Activated CD8-positive, alpha-beta memory T cell treated with anti-CD3 and anti-CD28 coated beads, Interleukin-2, amount 50 U/mL, for 24 hours (primary cell): ENCODE results near the gene UBE4B.

Experiments used
- DNase-seq: peaks from one replicate; pipeline ENCODE4 v3.0.0-alpha.2; 2020; ENCODE audit errors: extremely low read depth

Gene UBE4B

DNA sequence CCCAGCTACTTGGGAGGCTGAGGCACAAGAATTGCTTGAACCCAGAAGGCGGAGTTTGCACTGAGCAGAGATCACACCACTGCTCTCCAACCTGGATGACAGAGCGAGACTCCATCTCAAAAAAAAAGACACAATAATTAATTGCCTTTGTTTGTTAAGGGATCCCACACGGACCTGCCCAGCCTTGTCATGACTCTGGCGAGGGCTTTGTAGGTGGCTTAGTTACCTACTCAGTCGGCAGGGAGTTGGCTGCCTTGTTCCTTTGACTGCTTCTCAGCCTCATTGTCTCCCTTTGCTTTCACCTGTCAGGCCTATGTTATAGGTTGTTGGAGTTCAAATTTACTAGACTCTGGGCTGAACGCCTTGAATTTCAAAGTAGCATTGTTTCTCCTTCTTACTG lies 82.0 kb downstream of the UBE4B start:
- no peak for DNase-seq

DNA sequence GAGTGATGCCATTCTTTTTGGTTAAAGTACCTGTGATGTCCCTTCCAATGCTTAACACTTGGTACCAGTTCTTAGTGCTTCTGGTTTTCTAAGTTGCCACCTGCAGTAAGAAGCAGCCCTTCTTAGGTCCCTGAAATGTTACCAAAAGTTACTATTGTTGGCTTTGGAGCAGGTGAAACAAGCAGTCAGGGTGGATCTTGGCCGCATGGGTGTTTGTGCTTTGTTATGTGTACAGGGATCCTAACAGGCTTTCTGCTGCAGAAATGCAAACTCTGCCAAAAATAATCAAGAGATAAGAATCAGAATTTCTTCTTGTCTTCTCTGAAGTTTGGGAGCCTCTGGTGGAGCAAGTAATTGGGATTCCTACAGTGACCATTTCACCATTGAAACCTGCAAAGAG lies 84.4 kb downstream of the UBE4B start:
- no peak for DNase-seq

DNA sequence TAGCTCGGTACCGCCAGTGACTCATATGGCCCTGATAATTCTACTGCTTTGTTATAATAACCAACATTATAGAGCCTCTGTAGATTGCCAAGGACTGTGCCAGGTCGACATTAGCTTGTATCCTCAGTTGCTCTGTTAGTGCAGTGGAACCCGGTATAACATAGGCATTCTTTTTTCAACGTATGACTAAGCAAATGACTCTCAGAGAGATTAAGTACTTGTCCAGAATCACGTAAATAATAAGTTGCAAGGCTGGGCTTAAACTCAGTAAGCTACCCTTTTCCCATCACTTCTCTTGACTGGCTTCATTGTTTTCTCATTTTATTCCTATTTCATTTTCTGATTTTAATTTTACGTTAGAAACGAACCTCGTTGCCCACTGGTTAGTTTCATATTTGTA lies 85.1 kb downstream of the UBE4B start:
- DNase-seq = no peak

DNA sequence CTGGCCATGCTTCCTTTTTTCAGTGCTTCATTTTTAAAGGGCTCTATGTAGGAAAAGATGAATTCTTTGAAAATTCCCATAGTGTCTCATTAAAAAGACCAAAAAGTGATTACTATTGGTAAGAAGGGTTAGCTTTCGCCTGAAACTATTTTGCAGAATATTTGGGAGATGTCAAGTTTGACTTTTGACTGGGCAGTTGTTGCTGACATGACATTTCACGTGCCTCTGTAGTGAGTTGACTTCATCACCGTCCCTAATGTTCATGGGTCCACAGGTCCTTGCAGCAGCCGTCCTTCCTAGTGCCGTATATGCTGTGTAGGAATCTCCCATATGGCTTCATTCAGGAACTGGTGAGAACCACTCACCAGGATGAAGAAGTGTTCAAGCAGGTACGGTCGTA lies 88.9 kb downstream of the UBE4B start:
- DNase-seq = no peak

DNA sequence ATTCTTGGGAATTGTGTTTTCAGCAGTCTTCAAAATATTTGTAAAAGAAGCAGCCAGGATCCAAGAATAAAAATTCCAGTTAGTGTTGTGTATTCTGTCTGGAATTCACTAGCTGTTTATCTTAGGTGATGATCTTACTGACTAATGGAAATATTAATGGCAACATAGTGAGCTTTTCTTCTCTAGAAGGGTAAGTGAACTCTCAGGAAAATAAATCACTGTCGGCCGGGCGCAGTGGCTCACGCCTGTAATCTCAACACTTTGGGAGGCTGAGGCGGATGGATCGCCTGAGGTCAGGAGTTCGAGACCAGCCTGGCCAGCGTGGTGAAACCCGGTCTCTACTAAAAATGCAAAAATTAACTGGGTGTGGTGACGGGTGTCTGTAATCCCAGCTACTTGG lies 90.2 kb downstream of the UBE4B start:
- DNase-seq = no peak

DNA sequence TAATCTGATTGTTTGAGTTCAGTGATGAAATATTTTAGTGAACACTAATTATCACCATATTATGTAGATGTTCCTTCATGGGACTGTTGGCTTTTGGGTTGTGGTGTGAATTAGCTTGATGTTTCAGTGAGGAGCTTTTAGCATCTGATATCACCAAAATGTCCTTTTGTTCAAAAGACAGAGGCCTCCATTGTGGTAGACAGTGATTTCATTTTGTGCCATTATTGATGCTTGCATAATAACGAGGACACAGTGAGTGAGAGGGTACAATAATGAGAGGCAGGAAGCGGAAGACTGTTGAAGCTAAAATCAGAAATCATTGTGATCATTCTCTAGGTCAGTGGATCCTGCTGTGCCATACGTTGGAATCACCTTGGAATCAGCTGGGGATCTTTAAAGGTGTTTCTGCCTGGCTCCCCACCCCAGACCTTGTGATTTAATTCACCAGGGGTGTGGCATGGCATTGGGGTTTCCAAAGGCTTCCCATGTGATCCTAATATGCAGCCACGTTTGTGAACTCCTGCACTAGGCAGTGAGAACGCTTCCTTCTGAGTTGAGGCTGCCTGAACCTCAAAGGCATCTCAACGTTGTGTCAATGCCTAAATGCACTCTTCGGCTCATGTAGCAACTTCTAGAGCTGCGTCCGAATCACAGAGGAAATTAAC lies 95.5 kb downstream of the UBE4B start:
- no peak for DNase-seq

DNA sequence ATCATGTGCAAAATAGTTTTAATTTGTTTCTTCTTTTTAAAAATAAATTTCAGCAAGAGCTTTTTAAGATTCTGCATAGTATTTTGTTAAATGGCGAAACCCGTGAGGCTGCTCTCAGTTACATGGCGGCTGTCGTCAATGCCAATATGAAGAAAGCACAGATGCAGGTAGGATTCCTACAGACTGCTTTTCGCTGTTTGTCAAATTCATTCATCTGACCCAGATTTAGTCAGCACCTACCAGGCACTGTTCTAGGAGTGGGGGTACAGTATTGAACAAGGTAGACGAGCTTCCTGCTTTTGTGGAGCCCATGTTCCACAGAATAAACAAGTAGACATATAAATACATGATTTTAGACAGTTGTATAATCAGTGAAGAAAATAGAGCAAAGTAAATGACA lies 99.6 kb downstream of the UBE4B start:
- no peak for DNase-seq

DNA sequence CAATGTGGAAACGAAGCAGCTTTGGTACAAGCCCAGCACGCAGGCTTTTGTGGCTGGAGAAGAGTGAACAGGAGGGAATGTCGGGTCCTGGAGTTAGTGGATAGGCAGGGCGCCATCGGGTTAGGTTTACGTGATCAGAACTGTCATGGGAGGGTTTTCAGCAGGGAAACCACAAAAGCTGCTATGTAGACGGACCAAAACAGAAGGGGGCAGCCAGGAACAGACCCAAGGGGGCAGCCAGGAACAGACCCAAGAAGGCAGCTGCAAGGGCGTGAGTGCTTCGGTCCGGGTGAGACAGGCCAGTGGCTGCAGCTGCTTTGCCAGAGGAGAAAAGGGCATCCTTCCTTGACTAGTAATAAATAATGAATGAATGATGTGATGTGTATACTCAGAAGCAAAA lies 100.1 kb downstream of the UBE4B start:
- no peak for DNase-seq

DNA sequence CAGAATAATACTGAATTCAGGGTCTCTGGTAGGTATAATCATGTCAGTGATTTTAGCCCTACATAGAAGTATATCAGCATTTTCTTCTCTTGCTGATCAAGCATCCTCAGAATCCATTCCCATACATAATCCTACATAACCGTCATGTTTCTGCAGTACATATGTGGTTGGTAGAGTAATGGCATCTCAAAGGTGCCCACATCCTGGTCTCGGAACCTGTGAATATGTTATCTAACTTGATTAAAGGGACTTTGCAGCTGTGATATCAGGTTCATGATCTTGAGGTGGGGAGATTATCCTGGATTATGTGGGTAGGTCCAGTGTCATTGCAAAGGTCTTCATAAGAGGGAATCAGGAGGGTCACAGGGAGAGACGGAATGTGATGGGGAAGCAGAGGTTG lies 108.2 kb downstream of the UBE4B start:
- no peak for DNase-seq

DNA sequence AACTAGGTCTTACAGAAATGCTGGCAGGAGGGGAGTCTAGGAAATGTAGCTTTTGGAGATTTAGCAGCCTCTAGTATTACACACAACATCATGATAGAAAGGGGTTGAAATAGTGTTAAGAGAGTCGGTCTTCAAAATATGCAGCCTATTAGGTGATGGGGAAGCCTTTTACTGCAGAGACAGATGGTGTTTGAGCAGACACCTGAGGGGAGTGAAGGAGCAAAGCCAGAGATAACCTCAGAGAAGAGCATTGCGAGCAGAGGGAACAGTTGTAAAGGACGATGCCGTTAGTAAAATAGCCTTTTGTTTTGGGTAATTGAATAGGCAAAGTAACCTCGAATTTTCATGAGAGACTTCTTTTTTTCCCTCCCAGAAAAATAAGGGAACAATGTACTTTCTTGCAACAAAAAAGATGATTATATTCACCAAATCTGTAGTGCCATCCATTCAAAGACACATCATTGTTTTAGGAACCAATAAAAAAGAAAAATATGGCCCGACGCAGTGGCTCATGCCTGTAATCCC lies 111.3 kb downstream of the UBE4B start:
- DNase-seq = no peak

DNA sequence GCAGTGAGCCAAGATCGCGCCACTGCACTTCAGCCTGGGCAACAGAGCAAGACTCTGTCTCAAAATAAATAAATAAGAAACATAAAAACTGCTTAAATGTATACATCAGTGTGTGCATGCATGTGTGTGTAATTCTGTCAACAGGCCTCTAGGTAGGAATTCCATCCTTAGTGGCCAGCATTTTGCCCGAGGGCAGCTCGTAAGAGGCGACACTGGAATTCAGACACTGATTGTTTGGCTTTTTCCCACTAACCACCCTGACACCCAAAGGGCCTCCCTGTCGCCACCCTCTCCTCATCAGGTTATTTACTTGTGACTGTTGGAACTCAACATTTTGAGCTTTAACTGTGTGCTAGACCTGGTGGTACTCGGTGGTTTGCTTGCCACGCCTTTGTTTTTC lies 113.6 kb downstream of the UBE4B start:
- no peak for DNase-seq

DNA sequence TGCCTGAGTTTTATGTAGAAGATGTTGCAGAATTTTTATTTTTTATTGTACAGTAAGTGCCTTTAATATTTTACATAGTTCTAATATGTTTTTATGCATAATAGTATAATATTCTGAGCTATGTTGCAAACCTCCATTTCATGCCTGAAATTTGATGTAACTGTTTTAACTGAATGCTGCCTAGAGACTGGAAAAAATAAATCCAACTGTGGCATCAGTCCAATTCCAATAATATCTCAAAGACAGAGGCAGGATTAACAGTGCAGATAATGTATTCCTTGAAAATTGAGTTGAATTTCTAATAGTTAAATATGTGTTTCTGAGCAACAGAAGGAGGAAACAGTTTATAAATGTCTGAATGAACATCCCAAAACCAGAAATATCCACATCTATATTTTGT lies 116.5 kb downstream of the UBE4B start:
- DNase-seq = no peak

DNA sequence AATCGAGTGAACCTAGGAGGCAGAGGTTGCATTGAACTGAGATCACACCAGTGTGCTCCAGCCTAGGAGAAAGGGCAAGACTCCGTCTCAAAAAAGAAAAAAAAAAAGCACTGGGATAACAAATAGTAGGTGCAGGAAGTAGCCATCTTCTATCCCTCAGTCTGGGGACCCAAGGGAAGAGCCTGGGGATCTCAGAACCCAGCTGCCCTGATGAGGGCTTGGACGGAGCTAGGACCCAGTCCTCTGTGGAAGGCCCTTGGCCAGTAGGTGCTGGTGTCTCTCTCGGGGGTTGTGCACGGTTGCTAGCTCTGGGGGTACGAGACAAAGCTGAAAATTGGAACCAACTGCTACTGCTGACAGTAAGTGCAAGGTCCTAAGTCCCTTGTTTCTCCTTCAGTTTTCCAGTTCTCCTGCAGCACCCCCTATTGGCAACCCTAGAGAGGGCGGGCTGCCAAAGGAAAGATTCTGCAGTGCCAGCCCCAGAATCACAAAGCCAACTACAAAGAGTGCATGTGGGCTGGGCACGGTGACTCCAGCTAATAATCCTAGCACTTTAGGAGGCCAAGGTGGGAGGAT lies 120.0 kb downstream of the UBE4B start:
- no peak for DNase-seq

DNA sequence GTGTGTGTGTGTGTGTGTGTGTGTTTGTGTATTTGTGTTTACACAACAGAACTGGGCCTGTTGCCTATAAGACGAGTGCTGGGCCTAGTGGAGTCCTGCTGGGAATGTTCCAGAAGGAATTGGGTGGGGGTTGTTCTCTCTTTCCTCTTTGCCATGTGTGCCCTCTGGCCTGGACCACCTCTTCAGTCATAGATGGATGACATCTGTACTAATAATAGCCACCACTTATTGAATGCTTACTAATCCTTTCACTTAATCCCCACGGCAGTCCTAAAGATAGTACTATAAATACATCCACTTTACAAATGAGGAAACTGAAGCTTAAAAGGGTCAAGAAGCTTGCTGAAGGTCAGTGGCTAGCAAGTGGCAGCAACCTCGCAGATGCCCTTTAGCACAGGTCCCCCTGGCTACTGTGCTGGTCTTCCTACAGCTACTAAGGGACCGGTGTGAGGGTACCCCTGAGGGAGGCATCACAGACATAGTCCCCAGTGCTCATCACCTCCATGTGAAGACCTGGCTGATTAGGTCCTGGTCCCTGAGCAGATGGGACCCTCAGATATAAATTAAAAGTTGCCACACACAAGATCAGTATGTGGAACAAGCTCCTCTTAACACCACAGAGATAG lies 122.4 kb downstream of the UBE4B start:
- DNase-seq = no peak

DNA sequence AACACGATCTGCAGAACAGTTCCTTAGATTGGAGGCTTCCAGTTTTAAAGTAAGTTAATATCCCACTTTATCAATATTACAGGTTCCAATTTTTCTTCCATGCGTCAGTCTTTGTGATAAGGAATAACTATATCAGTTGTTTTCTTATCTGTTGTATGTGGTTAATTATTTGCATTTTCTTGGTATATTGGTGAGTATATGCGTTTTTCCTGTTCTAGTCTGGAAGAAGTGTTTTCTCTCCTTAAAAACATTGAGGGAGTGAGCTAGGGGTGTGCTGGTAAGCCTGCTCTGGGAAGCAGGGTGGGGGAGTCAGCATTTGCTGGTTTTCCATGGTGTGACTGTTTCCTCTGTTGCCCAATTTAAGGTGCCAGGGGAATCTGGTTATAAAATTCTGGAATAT lies 127.4 kb downstream of the UBE4B start:
- DNase-seq = no peak

DNA sequence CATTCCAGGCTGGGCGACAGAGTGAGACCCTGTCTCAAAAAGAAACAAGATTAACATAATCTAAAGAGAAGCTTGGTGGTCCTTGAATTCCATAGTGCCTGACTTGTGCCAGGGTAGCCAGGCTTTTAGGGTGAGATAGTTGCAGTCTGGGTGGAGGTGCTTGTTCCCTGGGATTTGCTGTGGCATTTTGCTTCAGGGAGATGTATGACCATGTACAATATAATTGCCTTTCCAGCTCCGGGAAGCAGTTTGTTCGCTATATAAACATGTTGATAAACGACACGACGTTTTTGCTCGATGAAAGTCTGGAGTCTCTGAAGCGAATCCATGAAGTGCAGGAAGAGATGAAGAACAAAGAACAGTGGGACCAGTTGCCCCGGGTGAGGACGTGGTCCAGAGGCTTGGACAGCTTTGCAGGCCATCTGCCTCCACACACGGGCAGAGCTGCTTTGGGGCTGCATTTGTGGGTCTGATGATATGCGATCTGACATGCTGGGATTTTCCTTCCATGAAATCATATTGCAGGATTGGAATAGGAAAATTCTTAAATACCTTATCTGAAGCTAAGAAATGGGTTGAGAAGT lies 128.2 kb downstream of the UBE4B start:
- DNase-seq = no peak

DNA sequence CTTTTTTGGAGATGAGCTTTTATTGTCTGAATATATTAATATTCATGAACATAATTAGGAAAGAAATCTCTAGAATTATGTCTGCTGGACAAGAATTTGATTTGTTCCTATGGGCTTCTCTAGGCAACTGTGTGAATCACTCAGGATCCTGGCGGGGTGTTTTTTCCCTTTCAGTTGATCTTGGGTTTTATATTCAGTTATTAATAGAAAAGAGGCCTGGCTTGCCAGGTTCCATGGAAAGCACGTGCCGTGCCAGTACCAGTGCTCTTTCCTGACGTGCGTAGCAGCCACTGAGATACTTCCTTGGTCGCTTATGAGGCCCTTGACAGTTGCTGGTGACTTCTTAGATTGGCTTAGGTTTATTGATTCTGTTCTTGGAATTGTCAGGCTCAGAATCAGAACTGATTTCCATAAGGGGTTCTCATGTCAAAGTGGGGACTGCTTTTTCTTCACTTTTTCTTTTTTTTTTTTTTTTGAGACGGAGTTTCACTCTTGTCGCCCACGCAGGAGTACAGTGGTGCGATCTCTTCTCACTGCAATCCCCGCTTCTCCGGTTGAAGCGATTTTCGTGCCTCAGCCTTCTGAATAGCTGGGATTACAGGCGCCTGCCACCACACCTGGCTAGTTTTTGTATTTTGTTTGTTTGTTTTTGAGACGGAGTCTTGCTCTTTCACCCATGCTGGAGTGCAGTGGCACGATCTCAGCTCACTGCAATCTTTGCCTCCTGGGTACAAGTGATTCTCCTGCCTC lies 129.0 kb downstream of the UBE4B start:
- DNase-seq = no peak

DNA sequence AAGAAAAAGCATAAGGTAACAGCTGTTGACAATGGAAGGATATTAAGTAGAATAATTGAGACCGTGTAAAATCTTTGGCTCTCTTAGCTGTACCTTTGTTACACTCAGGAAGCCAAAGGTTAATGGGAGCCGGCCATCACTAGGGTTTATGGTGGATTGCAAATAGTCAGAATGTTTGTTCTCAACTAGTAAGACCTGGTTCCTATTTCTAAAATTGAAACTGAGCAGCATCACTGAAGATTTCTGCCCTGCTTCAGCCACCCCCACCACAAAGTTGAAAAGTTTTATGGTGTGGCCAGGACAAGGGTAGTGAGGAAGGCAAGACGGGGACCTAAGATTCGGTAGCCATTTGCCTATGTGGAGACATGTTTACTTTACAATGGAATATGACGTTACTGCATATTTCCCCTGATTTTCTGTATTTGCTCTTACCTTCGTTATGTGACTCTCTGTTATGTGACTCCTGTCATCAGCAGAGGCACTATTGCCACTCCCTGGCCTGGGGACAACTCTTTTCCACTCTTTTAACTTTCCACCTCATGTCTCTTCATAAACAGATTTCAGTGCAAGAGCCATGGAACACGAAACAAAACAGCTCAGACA lies 136.3 kb downstream of the UBE4B start:
- DNase-seq = no peak

DNA sequence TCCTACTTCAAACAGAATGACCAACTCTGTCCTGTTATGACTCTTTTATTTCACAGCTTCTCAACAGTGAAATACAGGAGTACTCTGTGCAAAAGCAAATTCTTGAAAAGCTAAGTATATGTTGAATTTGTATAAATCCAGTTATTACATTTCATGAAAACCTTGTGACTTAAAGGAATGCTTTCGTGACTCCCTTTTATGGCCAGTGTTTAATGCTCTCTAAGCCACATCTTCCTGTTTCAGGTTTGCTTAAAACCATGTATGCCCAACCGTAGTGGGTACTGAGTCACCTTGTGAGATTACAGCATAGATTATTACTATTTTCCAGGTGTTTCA lies 137.4 kb downstream of the UBE4B start:
- no peak for DNase-seq

DNA sequence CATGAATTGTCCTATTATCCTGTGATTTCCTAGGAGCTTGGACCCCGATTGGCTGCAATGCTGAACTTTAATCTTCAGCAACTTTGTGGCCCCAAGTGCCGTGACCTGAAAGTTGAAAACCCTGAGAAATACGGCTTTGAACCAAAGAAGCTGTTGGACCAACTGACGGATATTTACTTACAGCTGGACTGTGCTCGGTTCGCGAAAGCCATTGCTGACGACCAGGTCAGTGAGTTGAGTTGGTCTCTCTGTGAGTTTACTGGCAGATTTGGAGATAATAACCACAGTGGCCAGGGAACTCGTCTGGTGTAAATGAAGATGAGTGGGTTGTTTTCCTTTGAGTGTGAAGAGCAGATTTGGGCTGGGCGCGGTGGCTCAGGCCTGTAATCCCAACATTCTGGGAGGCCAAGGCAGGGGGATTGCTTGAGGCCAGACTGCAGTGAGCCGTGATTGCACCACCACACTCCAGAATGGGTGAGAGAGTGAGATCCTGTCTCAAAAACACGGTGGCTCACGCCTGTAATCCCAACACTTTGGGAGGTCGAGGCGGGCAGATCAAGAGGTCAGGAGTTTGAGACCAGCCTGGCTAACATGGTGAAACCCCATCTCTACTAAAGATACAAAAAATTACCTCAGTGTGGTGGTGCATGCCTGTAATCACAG lies 138.5 kb downstream of the UBE4B start:
- no peak for DNase-seq

DNA sequence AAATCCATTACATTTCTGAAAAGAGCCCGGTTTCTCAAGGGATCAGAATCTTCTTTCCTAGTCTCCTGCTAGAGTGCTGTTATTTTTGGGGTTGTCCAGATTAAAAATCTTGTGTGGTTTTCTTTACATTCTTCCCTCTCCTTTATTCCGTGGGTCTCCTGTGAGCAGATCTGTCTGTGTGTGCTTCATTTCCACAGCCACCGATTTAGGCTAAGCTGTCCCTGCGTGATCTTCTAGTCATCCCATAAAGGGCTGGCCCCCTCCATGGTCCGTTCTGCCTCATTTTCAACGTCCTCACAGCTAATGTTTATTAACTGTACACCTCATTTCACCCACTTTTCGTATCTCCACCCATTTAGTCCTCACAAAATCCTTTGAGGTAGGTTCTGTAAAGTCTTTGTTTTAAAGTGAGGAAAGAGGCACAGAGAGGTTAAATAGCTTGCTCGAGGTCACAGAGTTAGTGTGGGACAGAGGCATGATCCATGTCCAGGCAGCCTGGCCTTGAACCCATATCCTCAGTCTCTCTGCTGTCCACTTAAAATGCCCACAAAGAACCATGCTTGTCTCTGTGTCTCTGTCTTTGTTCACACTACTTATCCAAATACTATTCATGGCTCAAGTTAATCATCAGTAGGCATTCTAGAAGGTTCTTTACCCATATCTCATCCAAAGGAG lies 139.4 kb downstream of the UBE4B start:
- DNase-seq = no peak
